Activated CD4-positive, alpha-beta T cell treated with anti-CD3 and anti-CD28 coated beads, Interleukin-2, amount 50 U/mL, for 1 hour (primary cell): Measurements from ENCODE around the gene SIGLEC7.

Experiments
- DNase-seq: peaks from one replicate; pipeline ENCODE4 v3.0.0-alpha.2; 2020

The SIGLEC7 gene

GRCh38 chr19:51173681-51174080 is 31.6 kb downstream of the SIGLEC7 start:
- DNase-seq = no peak

GRCh38 chr19:51179256-51179655 is 37.2 kb downstream of the SIGLEC7 start:
- no peak for DNase-seq

GRCh38 chr19:51181377-51181912 is 39.3 kb downstream of the SIGLEC7 start:
- DNase-seq = no peak

- DNase-seq = no peak
Observed at GRCh38 chr19:51181913-51182419, 39.9 kb downstream of the SIGLEC7 start.

- DNase-seq = no peak
Observed at GRCh38 chr19:51183629-51184028, 41.5 kb downstream of the SIGLEC7 start.

GRCh38 chr19:51185069-51185867 is 43.2 kb downstream of the SIGLEC7 start:
- no peak for DNase-seq

GRCh38 chr19:51185868-51186215 is 43.7 kb downstream of the SIGLEC7 start:
- no peak for DNase-seq

- no peak for DNase-seq
Observed at GRCh38 chr19:51186323-51186722, 44.2 kb downstream of the SIGLEC7 start.

- no peak for DNase-seq
Observed at GRCh38 chr19:51187395-51188226, 45.5 kb downstream of the SIGLEC7 start.

- DNase-seq = no peak
Observed at GRCh38 chr19:51188227-51188559, 46.1 kb downstream of the SIGLEC7 start.

- no peak for DNase-seq
Observed at GRCh38 chr19:51192689-51193088, 50.6 kb downstream of the SIGLEC7 start.

GRCh38 chr19:51194527-51195315 is 52.6 kb downstream of the SIGLEC7 start:
- no peak for DNase-seq

GRCh38 chr19:51195316-51195586 is 53.1 kb downstream of the SIGLEC7 start:
- DNase-seq = no peak

- DNase-seq = no peak
Observed at GRCh38 chr19:51195616-51196015, 53.5 kb downstream of the SIGLEC7 start.

GRCh38 chr19:51196181-51196580 is 54.1 kb downstream of the SIGLEC7 start:
- DNase-seq = no peak

- no peak for DNase-seq
Observed at GRCh38 chr19:51198641-51199040, 56.5 kb downstream of the SIGLEC7 start.

GRCh38 chr19:51200071-51200666 is 58.1 kb downstream of the SIGLEC7 start:
- DNase-seq = no peak

- DNase-seq = no peak
Observed at GRCh38 chr19:51201712-51202111, 59.6 kb downstream of the SIGLEC7 start.
